Osteocyte (in vitro differentiated cells): Measurements from ENCODE around the gene CNTD1. TPM values are rescaled to one million over a fixed set of nuclear protein-coding genes. Genes with fewer than 3 reads are reported as not detected.

ENCODE experiments used
- DNase-seq: peaks from one replicate; pipeline ENCODE4 v3.0.0; 2021; ENCODE audit warnings: mixed read lengths; ENCODE audit not compliant: unreplicated experiment; ENCODE audit errors: extremely low spot score
- H3K27ac Mint-ChIP-seq: one replicate; pipeline ENCODE4 v1.8.0; 2021; ENCODE audit warnings: mild to moderate bottlenecking, mixed read lengths; ENCODE audit not compliant: unreplicated experiment
- H3K27me3 Mint-ChIP-seq: one replicate; pipeline ENCODE4 v1.8.0; 2021; ENCODE audit warnings: mixed read lengths; ENCODE audit not compliant: unreplicated experiment
- H3K36me3 Mint-ChIP-seq: one replicate; pipeline ENCODE4 v1.8.0; 2021; ENCODE audit warnings: mixed read lengths; ENCODE audit not compliant: unreplicated experiment
- H3K4me1 Mint-ChIP-seq: one replicate; pipeline ENCODE4 v1.8.0; 2021; ENCODE audit warnings: mixed read lengths; ENCODE audit not compliant: unreplicated experiment
- H3K4me3 Mint-ChIP-seq: one replicate; pipeline ENCODE4 v1.8.0; 2021; ENCODE audit warnings: mild to moderate bottlenecking, moderate library complexity, mixed read lengths; ENCODE audit not compliant: unreplicated experiment
- H3K9me3 Mint-ChIP-seq: one replicate; pipeline ENCODE4 v1.8.0; 2021; ENCODE audit warnings: mixed read lengths; ENCODE audit not compliant: unreplicated experiment
- CTCF ChIP-seq: fragments of 200-600 bp; sonication (generic); IDR thresholded peaks from 2 replicates; pipeline ENCODE4 v1.5.0; 2021; ENCODE audit warnings: antibody characterized with exemption, mild to moderate bottlenecking, moderate library complexity
- microRNA-seq: library from miRNA; unstranded; fragments of <30 nt; microRNA quantifications from one replicate; pipeline ENCODE4 v1.1.0, GENCODE V29; 2020; ENCODE audit not compliant: unreplicated experiment
- total RNA-seq: library from RNA; stranded (reverse); gene quantifications from 2 replicates; pipeline ENCODE4 v1.2.1, GENCODE V29; 2021

Gene CNTD1
- total RNA-seq, 1 donor from 2014 or later, result 0.51 TPM

- Mint-ChIP-seq H3K27ac (no peak overlapping the region), H3K27me3 (no peaks in the 10 kb centered on the region), H3K36me3 (no peaks in the 10 kb centered on the region), H3K4me1 (no peaks in the 10 kb centered on the region), H3K9me3 (no peaks in the 10 kb centered on the region), H3K4me3 (no peak overlapping the region)
- DNase-seq, result no peak
- no peak for TF ChIP-seq CTCF
Measured at GRCh38 chr17:42857389-42857788, 58.7 kb downstream of the CNTD1 start.

Small RNA genes within 50 kb of the gene (microRNA-seq; reads per million reads assigned to microRNA genes)
- not detected for gene MIR6781

Other genes starting within 250 kb of the CNTD1 start
- gene HSD17B1, start 245.9 kb upstream of the CNTD1 start, total RNA-seq, result 1.2 and 1.4 TPM in 2 replicates
- gene COASY, start 236.7 kb upstream of the CNTD1 start, total RNA-seq, result 51.7 and 62.7 TPM in 2 replicates
- gene MLX, start 231.8 kb upstream of the CNTD1 start, total RNA-seq, result 34.6 and 35.8 TPM in 2 replicates
- 5.5 and 5.6 TPM in 2 replicates for gene PSMC3IP, start 221.1 kb upstream of the CNTD1 start, total RNA-seq
- 80.1 and 85.0 TPM in 2 replicates for gene RETREG3, start 189.5 kb upstream of the CNTD1 start, total RNA-seq
- 47.2 and 55.5 TPM in 2 replicates for gene TUBG1, start 189.2 kb upstream of the CNTD1 start, total RNA-seq
- gene TUBG2, start 139.6 kb upstream of the CNTD1 start, total RNA-seq, result 32.8 and 33.3 TPM in 2 replicates
- 26.7 and 28.9 TPM in 2 replicates for gene PLEKHH3, start 121.9 kb upstream of the CNTD1 start, total RNA-seq
- gene CCR10, start 117.0 kb upstream of the CNTD1 start, total RNA-seq, result 1.2 and 1.6 TPM in 2 replicates
- 35.8 and 40.4 TPM in 2 replicates for gene CNTNAP1, start 116.3 kb upstream of the CNTD1 start, total RNA-seq
- gene EZH1, start 53.8 kb upstream of the CNTD1 start, total RNA-seq, result 44.8 and 47.6 TPM in 2 replicates
- 1.6 and 2.4 TPM in 2 replicates for gene RAMP2, start 37.6 kb upstream of the CNTD1 start, total RNA-seq
- gene VPS25, start 25.4 kb upstream of the CNTD1 start, total RNA-seq, result 63.9 and 66.1 TPM in 2 replicates
- gene WNK4, start 18.3 kb upstream of the CNTD1 start, total RNA-seq, result 0.16 TPM in 2 replicates
- 51.2 and 51.5 TPM in 2 replicates for gene COA3, start 157 bp upstream of the CNTD1 start, total RNA-seq
- gene BECN1, start 25.4 kb downstream of the CNTD1 start, total RNA-seq, result 68.1 and 69.1 TPM in 2 replicates
- gene PSME3, start 34.5 kb downstream of the CNTD1 start, total RNA-seq, result 111 and 121 TPM in 2 replicates
- 1.8 and 2.2 TPM in 2 replicates for gene AOC2, start 45.7 kb downstream of the CNTD1 start, total RNA-seq
- 1.1 and 1.3 TPM in 2 replicates for gene AOC3, start 52.3 kb downstream of the CNTD1 start, total RNA-seq
- not detected in 2 replicates for gene G6PC1, start 101.9 kb downstream of the CNTD1 start, total RNA-seq
- gene AARSD1, start 165.6 kb downstream of the CNTD1 start, total RNA-seq, result 44.5 and 50.6 TPM in 2 replicates
- 0.35 and 0.50 TPM in 2 replicates for gene PTGES3L, start 181.2 kb downstream of the CNTD1 start, total RNA-seq
- 11.7 and 12.5 TPM in 2 replicates for gene RUNDC1, start 181.7 kb downstream of the CNTD1 start, total RNA-seq
- 956 and 1,010 TPM in 2 replicates for gene RPL27, start 199.6 kb downstream of the CNTD1 start, total RNA-seq
- gene IFI35, start 207.9 kb downstream of the CNTD1 start, total RNA-seq, result 34.4 and 41.6 TPM in 2 replicates
- gene VAT1, start 223.5 kb downstream of the CNTD1 start, total RNA-seq, result 439 and 505 TPM in 2 replicates
- gene RND2, start 226.4 kb downstream of the CNTD1 start, total RNA-seq, result 0.91 and 1.5 TPM in 2 replicates